Endodermal cell (in vitro differentiated cells): Measurements from ENCODE around the gene MAP3K21. TPM values are rescaled to one million over a fixed set of nuclear protein-coding genes. Genes with fewer than 3 reads are reported as not detected.

Experiments
- DNase-seq: peaks from one replicate; pipeline ENCODE4 v3.0.0-alpha.2; 2017
- H3K27ac ChIP-seq: 2 replicates; pipeline ENCODE4 v1.5.1; 2013; ENCODE audit warnings: mild to moderate bottlenecking, low read depth, low read length, moderate library complexity
- H3K27me3 ChIP-seq: 2 replicates; pipeline ENCODE4 v1.6.1; 2013; ENCODE audit warnings: mild to moderate bottlenecking, low read length, moderate library complexity; ENCODE audit not compliant: insufficient read depth, control insufficient read depth, poor library complexity, severe bottlenecking
- H3K36me3 ChIP-seq: 2 replicates; pipeline ENCODE4 v1.7.0; 2013; ENCODE audit warnings: mild to moderate bottlenecking, low read length, moderate library complexity; ENCODE audit not compliant: control insufficient read depth, insufficient read depth
- H3K4me1 ChIP-seq: one replicate; pipeline ENCODE4 v1.7.0; 2013; ENCODE audit warnings: low read length; ENCODE audit not compliant: control insufficient read depth, insufficient read depth
- H3K4me3 ChIP-seq: 2 replicates; pipeline ENCODE4 v1.5.1; 2013; ENCODE audit warnings: mild to moderate bottlenecking, low read length, moderate library complexity
- H3K9ac ChIP-seq: 2 replicates; pipeline ENCODE4 v1.6.1; 2013; ENCODE audit warnings: mild to moderate bottlenecking, low read length, moderate library complexity; ENCODE audit not compliant: poor library complexity, severe bottlenecking; ENCODE audit errors: extremely low read depth
- H3K9me3 ChIP-seq: 2 replicates; pipeline ENCODE4 v1.6.1; 2013; ENCODE audit warnings: mild to moderate bottlenecking, low read length, moderate library complexity; ENCODE audit not compliant: control insufficient read depth
- H3K27ac Mint-ChIP-seq: 2 replicates; pipeline ENCODE4 v1.8.0; 2020; ENCODE audit warnings: mixed read lengths
- H3K27me3 Mint-ChIP-seq: 2 replicates; pipeline ENCODE4 v1.8.0; 2021; ENCODE audit warnings: mild to moderate bottlenecking, mixed read lengths; ENCODE audit not compliant: insufficient read depth
- H3K36me3 Mint-ChIP-seq: 2 replicates; pipeline ENCODE4 v1.8.0; 2020; ENCODE audit warnings: low read depth, mixed read lengths
- H3K4me1 Mint-ChIP-seq: 2 replicates; pipeline ENCODE4 v1.8.0; 2020; ENCODE audit warnings: mixed read lengths
- H3K4me3 Mint-ChIP-seq: 2 replicates; pipeline ENCODE4 v1.8.0; 2020; ENCODE audit warnings: mild to moderate bottlenecking, moderate library complexity, mixed read lengths
- H3K9me3 Mint-ChIP-seq: 2 replicates; pipeline ENCODE4 v1.8.0; 2020; ENCODE audit warnings: mild to moderate bottlenecking, mixed read lengths
- WGBS, 2 experiments: methylation state at CpG; one replicate each; pipeline versions ENCODE4 v1.1.5 to v1.1.7; 2013; ENCODE audit warnings: missing lambda C conversion rate in 2 of 2, mixed read lengths in 1 of 2; ENCODE audit not compliant: insufficient coverage in 1 of 2, insufficient read length in 1 of 2; 5-methylcytosine and 5-hydroxymethylcytosine counted together
- total RNA-seq, 2 donors: library from RNA; stranded (reverse); fragmentation: NEBNext Ultra II Directional in 1 of 2; extraction: Animal tissue kit (Norgen Biotek cat#: 25700) in 1 of 2; gene quantifications; 2 replicates in 1 of 2; 3 replicates in 1 of 2; pipeline ENCODE4 v1.2.1, GENCODE V29; 2021
- TF ChIP-seq, protein P1 (sequence below): fragments of 200-600 bp; sonication (generic); conservative IDR thresholded peaks from 2 replicates; pipeline ENCODE4 v1.5.0; 2021; ENCODE audit warnings: antibody characterized with exemption, mild to moderate bottlenecking

Gene MAP3K21
- total RNA-seq, 2 donors from 2014 or later = 9.4 to 14.6 TPM

- Mint-ChIP-seq H3K27me3 (peaks cover 13% of the 10 kb centered on the region), H3K9me3 (no peaks in the 10 kb centered on the region), H3K4me3 (no peak overlapping the region), H3K27ac (no peak overlapping the region), H3K4me1 (peaks cover 6% of the 10 kb centered on the region), H3K36me3 (no peaks in the 10 kb centered on the region)
- Histone ChIP-seq H3K4me3 (no peak overlapping the region), H3K27ac (no peak overlapping the region), H3K9me3 (no peaks in the 10 kb centered on the region), H3K27me3 (peaks cover 15% of the 10 kb centered on the region), H3K9ac (no peak overlapping the region), H3K4me1 (no peaks in the 10 kb centered on the region), H3K36me3 (no peaks in the 10 kb centered on the region)
- TF ChIP-seq, protein P1, sequence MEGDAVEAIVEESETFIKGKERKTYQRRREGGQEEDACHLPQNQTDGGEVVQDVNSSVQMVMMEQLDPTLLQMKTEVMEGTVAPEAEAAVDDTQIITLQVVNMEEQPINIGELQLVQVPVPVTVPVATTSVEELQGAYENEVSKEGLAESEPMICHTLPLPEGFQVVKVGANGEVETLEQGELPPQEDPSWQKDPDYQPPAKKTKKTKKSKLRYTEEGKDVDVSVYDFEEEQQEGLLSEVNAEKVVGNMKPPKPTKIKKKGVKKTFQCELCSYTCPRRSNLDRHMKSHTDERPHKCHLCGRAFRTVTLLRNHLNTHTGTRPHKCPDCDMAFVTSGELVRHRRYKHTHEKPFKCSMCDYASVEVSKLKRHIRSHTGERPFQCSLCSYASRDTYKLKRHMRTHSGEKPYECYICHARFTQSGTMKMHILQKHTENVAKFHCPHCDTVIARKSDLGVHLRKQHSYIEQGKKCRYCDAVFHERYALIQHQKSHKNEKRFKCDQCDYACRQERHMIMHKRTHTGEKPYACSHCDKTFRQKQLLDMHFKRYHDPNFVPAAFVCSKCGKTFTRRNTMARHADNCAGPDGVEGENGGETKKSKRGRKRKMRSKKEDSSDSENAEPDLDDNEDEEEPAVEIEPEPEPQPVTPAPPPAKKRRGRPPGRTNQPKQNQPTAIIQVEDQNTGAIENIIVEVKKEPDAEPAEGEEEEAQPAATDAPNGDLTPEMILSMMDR = no peak
- no peak for DNase-seq
- 96% methylated on average over 1 of the region's 2 CpGs; no CpG with 5 or more reads in 1 of the 2 experiments for WGBS, 2 experiments
These were observed 7.5 kb upstream of the MAP3K21 start for GRCh38 chr1:233320023-233320422.

DNA sequence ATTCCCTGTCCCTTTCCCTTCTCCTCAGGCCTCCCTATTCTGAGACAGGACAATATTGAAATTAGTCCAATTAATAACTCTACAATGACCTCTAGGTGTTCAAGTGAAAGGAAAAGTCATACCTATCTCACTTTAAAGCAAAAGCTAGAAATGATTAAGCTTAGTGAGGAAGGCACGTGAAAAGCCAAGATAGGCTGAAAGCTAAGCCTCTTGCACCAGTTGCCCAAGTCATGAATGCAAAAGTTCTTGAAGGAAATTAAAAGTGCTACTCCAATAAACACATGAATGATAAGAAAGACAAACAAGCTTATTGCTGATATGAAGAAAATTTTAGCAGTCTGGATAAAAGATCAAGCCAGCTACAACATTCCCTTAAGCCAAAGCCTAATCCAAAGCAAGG is 3.8 kb upstream of the MAP3K21 start:
- no peaks in the 10 kb centered on the region for H3K9me3 Mint-ChIP-seq
- Histone ChIP-seq H3K9ac (no peak overlapping the region), H3K4me1 (no peaks in the 10 kb centered on the region), H3K27me3 (peaks cover 37% of the 10 kb centered on the region), H3K36me3 (no peaks in the 10 kb centered on the region), H3K27ac (no peak overlapping the region), H3K9me3 (no peaks in the 10 kb centered on the region), H3K4me3 (no peak overlapping the region)
- DNase-seq = no peak
- WGBS, 2 experiments = 97% methylated on average over 1 of the region's 1 CpG; no CpG with 5 or more reads in 1 of the 2 experiments
- peaks cover 30% of the 10 kb centered on the region for H3K27me3 Mint-ChIP-seq
- H3K4me3 Mint-ChIP-seq = no peak overlapping the region
- H3K4me1 Mint-ChIP-seq = no peaks in the 10 kb centered on the region
- no peak overlapping the region for H3K27ac Mint-ChIP-seq
- TF ChIP-seq, protein P1 = no peak
- H3K36me3 Mint-ChIP-seq = no peaks in the 10 kb centered on the region

DNA sequence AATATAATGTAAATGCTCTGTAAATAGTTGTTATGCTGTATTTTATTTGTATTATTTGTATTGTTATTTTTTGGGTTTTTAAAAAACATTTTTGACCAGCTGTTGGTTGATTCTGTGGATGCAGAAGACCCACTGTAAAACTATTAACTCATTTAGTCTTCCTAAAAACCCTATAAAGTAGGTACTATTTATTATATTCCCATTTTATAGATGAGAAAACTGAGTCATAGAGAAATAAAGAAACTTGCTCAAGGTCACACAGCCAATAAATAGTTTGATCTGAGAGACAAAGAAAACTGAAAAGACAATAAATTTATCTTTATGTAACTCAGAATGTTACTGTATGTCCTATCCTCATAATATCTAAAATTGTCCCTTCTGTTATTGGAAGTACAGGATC is 1.2 kb upstream of the MAP3K21 start:
- no peak overlapping the region for H3K27ac Mint-ChIP-seq
- no peak overlapping the region for H3K9ac ChIP-seq
- H3K27me3 Mint-ChIP-seq = peaks cover 44% of the 10 kb centered on the region
- H3K36me3 ChIP-seq = no peaks in the 10 kb centered on the region
- peaks cover 6% of the 10 kb centered on the region for H3K4me1 Mint-ChIP-seq
- H3K27me3 ChIP-seq = peaks cover 51% of the 10 kb centered on the region
- TF ChIP-seq, protein P1 = no peak
- no peaks in the 10 kb centered on the region for H3K36me3 Mint-ChIP-seq
- no peak for DNase-seq
- no peaks in the 10 kb centered on the region for H3K9me3 ChIP-seq
- no peaks in the 10 kb centered on the region for H3K9me3 Mint-ChIP-seq
- H3K4me3 Mint-ChIP-seq = no peak overlapping the region
- no peak overlapping the region for H3K4me3 ChIP-seq
- H3K27ac ChIP-seq = no peak overlapping the region
- H3K4me1 ChIP-seq = no peaks in the 10 kb centered on the region
